Measurements from ENCODE around the gene GSTT4.
"Not testable (repeated sequence)": the region's sequence is repeated elsewhere in the genome, so short reads cannot be mapped to it uniquely, and the experiment has no call there.

- TF ChIP-seq HOXA7 (CRISPR knock-in tag; IDR thresholded peaks at IDR 0.05); CTCF (IDR thresholded peaks at IDR 0.05); RAD21 (conservative IDR thresholded peaks at IDR 0.05 in 1 of 2, IDR thresholded peaks at IDR 0.05 in 1 of 2); BHLHE40 (IDR thresholded peaks at IDR 0.05; ENCODE audit: low read depth, low read length); SMC3 (IDR thresholded peaks at IDR 0.05); MAX (IDR thresholded peaks at IDR 0.05); REST (IDR thresholded peaks at IDR 0.05); POLR2A (IDR thresholded peaks at IDR 0.05; ENCODE audit: low read length); USF2 (IDR thresholded peaks at IDR 0.05); EP300 (IDR thresholded peaks at IDR 0.05): not testable (repeated sequence)
Measured at GRCh38 chr22:23993080-23993479, 12.2 kb downstream of the GSTT4 start.

All from A549 (cell line).